AG04450 (cell line): ENCODE measurements around the gene C1QTNF6. TPM values are rescaled to one million over a fixed set of nuclear protein-coding genes. Genes with fewer than 3 reads are reported as not detected.

Source experiments
- CTCF ChIA-PET: fragments of 300-600, 350-600 bp; formaldehyde crosslinking; extraction: SDS; loops from one replicate; lab custom pipeline; 2022; ENCODE audit warnings: antibody characterized with exemption, inconsistent platforms; lab: Charles Lee
- POLR2A ChIA-PET: fragments of 350-600 bp; formaldehyde crosslinking; extraction: SDS; loops from one replicate; lab custom pipeline; 2021; ENCODE audit warnings: antibody characterized with exemption, inconsistent platforms; lab: Yijun Ruan, JAX
- DNase-seq: peaks from one replicate; pipeline ENCODE4 v3.0.0-alpha.2; 2011; ENCODE audit warnings: low read depth, low spot score
- H3K27ac ChIP-seq: one replicate; pipeline ENCODE4 v1.5.1; 2012; ENCODE audit warnings: low read depth, low read length, control low read depth
- H3K27me3 ChIP-seq: one replicate; pipeline ENCODE4 v1.6.0; 2012; ENCODE audit warnings: low read length; ENCODE audit not compliant: control insufficient read depth, insufficient read depth
- H3K4me3 ChIP-seq: 2 replicates; pipeline ENCODE4 v1.5.1; 2011; ENCODE audit warnings: mild to moderate bottlenecking, low read depth, low read length, control low read depth
- H3K9me3 ChIP-seq: 2 replicates; pipeline ENCODE4 v1.5.1; 2012; ENCODE audit warnings: low read length; ENCODE audit not compliant: control insufficient read depth, insufficient read depth
- CTCF ChIP-seq: IDR thresholded peaks from 2 replicates; pipeline ENCODE4 v1.5.1; 2011; ENCODE audit warnings: low read depth, low read length, control low read depth, inconsistent platforms
- polyA plus RNA-seq: library from polyadenylated mRNA; depleted of rRNA; stranded (reverse); fragments of >200 nt; gene quantifications from 2 replicates; pipeline ENCODE4 v1.2.3, GENCODE V29; 2011

C1QTNF6 gene
- polyA plus RNA-seq, 1 experiment: 8.2 TPM

GRCh38 chr22:37166675-37167066 is 21.4 kb downstream of the C1QTNF6 start:
- H3K4me3 ChIP-seq: no peak overlapping the region
- ChIA-PET POLR2A (no interaction called here), CTCF (interaction anchor here (1.0 to 4.5 kb wide), 8 partner anchors 9 to 94 kb away, joined by 3 to 27 read pairs (median 4); no protein-coding TSS in a partner anchor)
- no peak for DNase-seq
- peak; percentile 91 for TF ChIP-seq CTCF
- H3K27ac ChIP-seq: no peak overlapping the region
- H3K9me3 ChIP-seq: peaks cover 2% of the 10 kb centered on the region
- H3K27me3 ChIP-seq: peaks cover 19% of the 10 kb centered on the region

GRCh38 chr22:37165940-37166674 is 21.9 kb downstream of the C1QTNF6 start:
- no peak overlapping the region for H3K4me3 ChIP-seq
- no peak for TF ChIP-seq CTCF
- DNase-seq: no peak
- ChIA-PET POLR2A (no interaction called here), CTCF (interaction anchor here (0.5 to 4.5 kb wide), 9 partner anchors 8 to 95 kb away, joined by 3 to 27 read pairs (median 4); no protein-coding TSS in a partner anchor)
- H3K27ac ChIP-seq: no peak overlapping the region
- H3K27me3 ChIP-seq: peaks cover 17% of the 10 kb centered on the region
- peaks cover 8% of the 10 kb centered on the region for H3K9me3 ChIP-seq

GRCh38 chr22:37165066-37165465 is 23.0 kb downstream of the C1QTNF6 start:
- CTCF ChIA-PET: interaction anchor here (2.5 to 4.5 kb wide), 3 partner anchors 32 to 96 kb away, joined by 7 to 27 read pairs (median 20); no protein-coding TSS in a partner anchor
- Histone ChIP-seq H3K27me3 (peaks cover 19% of the 10 kb centered on the region), H3K4me3 (no peak overlapping the region), H3K27ac (no peak overlapping the region), H3K9me3 (peaks cover 9% of the 10 kb centered on the region)
- DNase-seq: no peak
- POLR2A ChIA-PET: no interaction called here
- TF ChIP-seq CTCF: no peak

GRCh38 chr22:37164505-37164887 is 23.6 kb downstream of the C1QTNF6 start:
- H3K4me3 ChIP-seq: no peak overlapping the region
- no peak for DNase-seq
- POLR2A ChIA-PET: no interaction called here
- H3K9me3 ChIP-seq: peaks cover 9% of the 10 kb centered on the region
- H3K27me3 ChIP-seq: peaks cover 22% of the 10 kb centered on the region
- CTCF ChIA-PET: interaction anchor here (2.5 to 4.5 kb wide), 3 partner anchors 33 to 96 kb away, joined by 7 to 27 read pairs (median 20); no protein-coding TSS in a partner anchor
- H3K27ac ChIP-seq: no peak overlapping the region
- no peak for TF ChIP-seq CTCF
